WTC11 (cell line): ENCODE data around the gene KLK6. TPM values are rescaled to one million over a fixed set of nuclear protein-coding genes. Genes with fewer than 3 reads are reported as not detected.

Experiments used
- ATAC-seq: fragments of 200-7000 bp; cut with Tn5 transposase; 2 replicates; pipeline ENCODE4 v1.10.0; 2021; ENCODE audit warnings: mild to moderate bottlenecking, moderate library complexity
- CTCF ChIA-PET: fragments of 300-600 bp; sonication (Branson Sonifier 250); formaldehyde crosslinking; loops from one replicate; lab custom pipeline; 2021; ENCODE audit warnings: antibody characterized with exemption; lab: Charles Lee
- POLR2A ChIA-PET: fragments of 350-600 bp; sonication (Branson Sonifier 250); formaldehyde crosslinking; loops from one replicate; lab custom pipeline; 2021; ENCODE audit warnings: antibody characterized with exemption; lab: Charles Lee
- DNase-seq: peaks from one replicate; pipeline ENCODE4 v3.0.0; 2021; ENCODE audit warnings: low spot score
- H3K27ac Mint-ChIP-seq: 2 replicates; pipeline ENCODE4 v1.8.0; 2021; ENCODE audit warnings: mixed read lengths
- H3K27me3 Mint-ChIP-seq: 2 replicates; pipeline ENCODE4 v1.8.0; 2021; ENCODE audit warnings: low read depth, mild to moderate bottlenecking, moderate library complexity, mixed read lengths
- H3K36me3 Mint-ChIP-seq: 2 replicates; pipeline ENCODE4 v1.8.0; 2021; ENCODE audit warnings: mixed read lengths
- H3K4me1 Mint-ChIP-seq: 2 replicates; pipeline ENCODE4 v1.8.0; 2022; ENCODE audit warnings: mixed read lengths
- H3K4me3 Mint-ChIP-seq: 2 replicates; pipeline ENCODE4 v1.8.0; 2021; ENCODE audit warnings: mild to moderate bottlenecking, moderate library complexity, mixed read lengths
- H3K9me3 Mint-ChIP-seq: 2 replicates; pipeline ENCODE4 v1.8.0; 2021; ENCODE audit warnings: mixed read lengths
- ATF1 ChIP-seq: sonication (generic); formaldehyde crosslinking; IDR thresholded peaks from 2 replicates; pipeline ENCODE4 v1.8.1; 2023; ENCODE audit warnings: mild to moderate bottlenecking, moderate library complexity, missing genetic modification reagents
- CREB1 ChIP-seq: sonication (generic); formaldehyde crosslinking; IDR thresholded peaks from 2 replicates; pipeline ENCODE4 v1.8.0; 2023; ENCODE audit warnings: mild to moderate bottlenecking, missing genetic modification reagents
- FOXJ3 ChIP-seq: sonication (generic); formaldehyde crosslinking; IDR thresholded peaks from 2 replicates; pipeline ENCODE4 v1.9.0; 2021; ENCODE audit warnings: missing genetic modification reagents, mild to moderate bottlenecking, borderline replicate concordance
- FOXK1 ChIP-seq: sonication (generic); formaldehyde crosslinking; IDR thresholded peaks from 2 replicates; pipeline ENCODE4 v1.8.0; 2022; ENCODE audit warnings: mild to moderate bottlenecking, moderate library complexity, missing genetic modification reagents
- GTF2I ChIP-seq: fragments of 250-450 bp; sonication (Bioruptor Pico); conservative IDR thresholded peaks from 2 replicates; pipeline ENCODE4 v1.4.0; 2021; ENCODE audit warnings: mild to moderate bottlenecking
- JUN ChIP-seq: sonication (generic); formaldehyde crosslinking; IDR thresholded peaks from 2 replicates; pipeline ENCODE4 v1.8.0; 2023; ENCODE audit warnings: mild to moderate bottlenecking, missing genetic modification reagents
- MXD4 ChIP-seq: fragments of 250-450 bp; sonication (Bioruptor Pico); IDR thresholded peaks from 2 replicates; pipeline ENCODE4 v1.8.0; 2021; ENCODE audit warnings: mild to moderate bottlenecking, moderate library complexity, borderline replicate concordance
- NFE2L1 ChIP-seq: sonication (generic); formaldehyde crosslinking; IDR thresholded peaks from 2 replicates; pipeline ENCODE4 v1.8.1; 2023; ENCODE audit warnings: missing genetic modification reagents
- NFYB ChIP-seq: sonication (generic); formaldehyde crosslinking; conservative IDR thresholded peaks from 2 replicates; pipeline ENCODE4 v1.8.0; 2022; ENCODE audit warnings: low read depth, missing genetic modification reagents
- ZNF138 ChIP-seq: sonication (generic); formaldehyde crosslinking; conservative IDR thresholded peaks from 2 replicates; pipeline ENCODE4 v1.8.1; 2022; ENCODE audit warnings: mild to moderate bottlenecking, moderate library complexity, missing genetic modification reagents
- ZNF423 ChIP-seq: fragments of 250-450 bp; sonication (Bioruptor Pico); IDR thresholded peaks from 2 replicates; pipeline ENCODE4 v2.1.2; 2022; ENCODE audit warnings: mild to moderate bottlenecking, moderate library complexity
- total RNA-seq: library from RNA; stranded (reverse); gene quantifications from 3 replicates; pipeline ENCODE4 v1.2.3, GENCODE V29; 2021
- TF ChIP-seq, protein P1 (sequence below): sonication (generic); formaldehyde crosslinking; IDR thresholded peaks from 2 replicates; pipeline ENCODE4 v1.8.0; 2022; ENCODE audit warnings: mild to moderate bottlenecking, missing genetic modification reagents
- TF ChIP-seq, protein P2 (sequence below): fragments of 250-450 bp; sonication (Bioruptor Pico); IDR thresholded peaks from 2 replicates; pipeline ENCODE4 v1.8.0; 2021; ENCODE audit warnings: mild to moderate bottlenecking
- TF ChIP-seq, protein P3 (sequence below): sonication (generic); formaldehyde crosslinking; conservative IDR thresholded peaks from 2 replicates; pipeline ENCODE4 v1.8.1; 2022; ENCODE audit warnings: mild to moderate bottlenecking, missing genetic modification reagents
- TF ChIP-seq, protein P4 (sequence below): fragments of 200-600 bp; IDR thresholded peaks from 2 replicates; pipeline ENCODE4 v1.8.0; 2022; ENCODE audit warnings: antibody characterized with exemption
- TF ChIP-seq, protein P5 (sequence below): sonication (generic); formaldehyde crosslinking; IDR thresholded peaks from 2 replicates; pipeline ENCODE4 v1.8.1; 2023; ENCODE audit warnings: mild to moderate bottlenecking, missing genetic modification reagents
- TF ChIP-seq, protein P6 (sequence below): sonication (generic); formaldehyde crosslinking; IDR thresholded peaks from 2 replicates; pipeline ENCODE4 v1.8.1; 2023; ENCODE audit warnings: mild to moderate bottlenecking, missing genetic modification reagents, moderate library complexity
- TF ChIP-seq, protein P7 (sequence below): fragments of 250-450 bp; sonication (Bioruptor Pico); IDR thresholded peaks from 2 replicates; pipeline ENCODE4 v2.1.2; 2022; ENCODE audit warnings: mild to moderate bottlenecking, moderate library complexity
- TF ChIP-seq, protein P8 (sequence below): sonication (generic); formaldehyde crosslinking; IDR thresholded peaks from 2 replicates; pipeline ENCODE4 v1.8.0; 2023; ENCODE audit warnings: missing genetic modification reagents

The KLK6 gene
- total RNA-seq, 1 experiment from 2014 or later, result 0.52 TPM

DNA sequence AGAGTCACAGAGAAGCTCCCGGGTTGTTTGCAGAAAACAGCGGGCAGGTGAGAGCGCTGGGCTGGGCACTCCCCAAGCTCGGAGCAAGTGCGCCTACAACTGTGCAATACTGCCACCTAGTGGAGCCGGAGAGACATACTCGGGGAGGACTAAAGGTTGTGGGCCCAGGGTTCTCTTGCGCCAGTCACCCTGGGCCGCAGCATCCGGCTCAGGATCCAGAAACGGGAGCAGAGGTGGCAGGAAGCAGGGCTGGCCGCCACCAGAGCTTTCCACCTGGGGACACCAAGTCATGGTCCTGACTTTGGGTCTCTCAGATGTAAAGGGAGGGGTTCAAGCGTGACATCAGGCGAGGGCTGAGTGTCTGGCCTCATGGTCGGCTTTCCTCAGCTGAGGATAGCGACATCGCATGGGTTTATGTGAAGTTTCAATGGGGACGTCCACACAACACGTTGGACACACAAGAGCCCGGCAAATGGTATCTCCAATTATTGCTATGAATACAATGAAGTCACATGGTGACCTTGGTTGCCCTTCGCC lies 47.0 kb downstream of the KLK6 start (continued):
- no peak for TF ChIP-seq ZNF138
- TF ChIP-seq NFE2L1 (CRISPR knock-in tag), result no peak
- TF ChIP-seq FOXK1 (CRISPR knock-in tag), result no peak
- no peak for TF ChIP-seq CREB1 (CRISPR knock-in tag)
- TF ChIP-seq, protein P1, sequence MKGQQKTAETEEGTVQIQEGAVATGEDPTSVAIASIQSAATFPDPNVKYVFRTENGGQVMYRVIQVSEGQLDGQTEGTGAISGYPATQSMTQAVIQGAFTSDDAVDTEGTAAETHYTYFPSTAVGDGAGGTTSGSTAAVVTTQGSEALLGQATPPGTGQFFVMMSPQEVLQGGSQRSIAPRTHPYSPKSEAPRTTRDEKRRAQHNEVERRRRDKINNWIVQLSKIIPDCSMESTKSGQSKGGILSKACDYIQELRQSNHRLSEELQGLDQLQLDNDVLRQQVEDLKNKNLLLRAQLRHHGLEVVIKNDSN (CRISPR knock-in tag), result no peak
- TF ChIP-seq, protein P2, sequence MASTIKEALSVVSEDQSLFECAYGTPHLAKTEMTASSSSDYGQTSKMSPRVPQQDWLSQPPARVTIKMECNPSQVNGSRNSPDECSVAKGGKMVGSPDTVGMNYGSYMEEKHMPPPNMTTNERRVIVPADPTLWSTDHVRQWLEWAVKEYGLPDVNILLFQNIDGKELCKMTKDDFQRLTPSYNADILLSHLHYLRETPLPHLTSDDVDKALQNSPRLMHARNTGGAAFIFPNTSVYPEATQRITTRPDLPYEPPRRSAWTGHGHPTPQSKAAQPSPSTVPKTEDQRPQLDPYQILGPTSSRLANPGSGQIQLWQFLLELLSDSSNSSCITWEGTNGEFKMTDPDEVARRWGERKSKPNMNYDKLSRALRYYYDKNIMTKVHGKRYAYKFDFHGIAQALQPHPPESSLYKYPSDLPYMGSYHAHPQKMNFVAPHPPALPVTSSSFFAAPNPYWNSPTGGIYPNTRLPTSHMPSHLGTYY, result no peak
- TF ChIP-seq, all 79 proteins: peak for 2

DNA sequence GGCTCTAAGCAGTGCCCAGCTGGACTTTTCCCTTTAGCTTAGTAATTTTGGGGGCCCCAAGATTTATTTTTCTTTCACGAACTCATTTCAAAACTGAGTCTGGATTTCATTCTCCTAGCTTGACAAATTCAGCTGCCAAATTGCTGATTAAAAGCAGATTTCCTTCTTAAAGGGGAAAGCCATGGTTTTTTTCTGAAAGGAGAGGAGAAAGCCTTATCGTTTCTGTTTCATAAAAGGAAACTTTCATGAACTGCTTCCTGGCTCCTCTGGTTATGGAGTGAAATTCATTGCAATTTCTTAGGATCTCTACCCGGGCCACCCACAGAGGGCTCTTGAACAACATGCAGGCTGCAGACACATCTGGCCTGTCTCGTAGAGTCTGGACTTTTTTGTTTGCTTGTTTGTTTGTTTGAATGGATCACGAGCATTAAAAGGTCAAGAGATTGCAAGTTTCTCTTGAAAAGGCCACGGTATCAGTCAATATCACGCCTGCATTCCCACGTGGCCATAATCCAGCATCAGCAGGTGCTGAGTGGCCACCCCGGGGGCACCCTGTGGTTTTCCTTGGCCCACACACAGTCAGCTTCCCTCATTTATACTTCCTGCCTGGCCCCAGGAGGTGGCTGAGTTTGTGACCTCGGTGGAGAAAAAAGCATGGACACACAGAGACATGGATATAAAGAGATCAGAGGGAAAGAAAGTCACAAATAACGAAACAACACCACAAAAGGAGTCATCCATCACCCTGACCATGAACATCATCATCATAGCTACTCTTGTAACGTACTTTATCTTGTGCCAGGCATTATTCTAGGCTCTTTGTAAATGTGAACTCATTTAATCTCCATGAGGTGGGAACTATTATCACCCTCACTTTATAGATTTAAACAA lies 47.7 kb downstream of the KLK6 start:
- ChIA-PET CTCF (interaction anchor here (0.6 to 6.9 kb wide), 58 partner anchors 10 to 384 kb away, joined by 3 to 84 read pairs (median 5); partner anchors contain the start of genes ACP4, KLK13, KLK3 and KLK4), POLR2A (interaction anchor here (1.0 kb wide), 2 partner anchors 99 to 127 kb away, joined by 3 to 5 read pairs; no protein-coding TSS in a partner anchor)
- peak overlapping the region; percentile 34; the same call in 1 of the 2 replicates for H3K27ac Mint-ChIP-seq
- no peak for DNase-seq
- peaks cover 14% of the 10 kb centered on the region for H3K27me3 Mint-ChIP-seq
- no peaks in the 10 kb centered on the region for H3K36me3 Mint-ChIP-seq
- peaks cover 13% of the 10 kb centered on the region for H3K4me1 Mint-ChIP-seq
- ATAC-seq, result peak; percentile 11
- no peaks in the 10 kb centered on the region for H3K9me3 Mint-ChIP-seq
- H3K4me3 Mint-ChIP-seq, result peak overlapping the region; percentile 18
- TF ChIP-seq, protein P3, sequence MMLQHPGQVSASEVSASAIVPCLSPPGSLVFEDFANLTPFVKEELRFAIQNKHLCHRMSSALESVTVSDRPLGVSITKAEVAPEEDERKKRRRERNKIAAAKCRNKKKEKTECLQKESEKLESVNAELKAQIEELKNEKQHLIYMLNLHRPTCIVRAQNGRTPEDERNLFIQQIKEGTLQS (CRISPR knock-in tag), result no peak
- TF ChIP-seq ZNF423 (CRISPR knock-in tag) (peak; percentile 80), JUN (no peak)
- TF ChIP-seq, protein P4, sequence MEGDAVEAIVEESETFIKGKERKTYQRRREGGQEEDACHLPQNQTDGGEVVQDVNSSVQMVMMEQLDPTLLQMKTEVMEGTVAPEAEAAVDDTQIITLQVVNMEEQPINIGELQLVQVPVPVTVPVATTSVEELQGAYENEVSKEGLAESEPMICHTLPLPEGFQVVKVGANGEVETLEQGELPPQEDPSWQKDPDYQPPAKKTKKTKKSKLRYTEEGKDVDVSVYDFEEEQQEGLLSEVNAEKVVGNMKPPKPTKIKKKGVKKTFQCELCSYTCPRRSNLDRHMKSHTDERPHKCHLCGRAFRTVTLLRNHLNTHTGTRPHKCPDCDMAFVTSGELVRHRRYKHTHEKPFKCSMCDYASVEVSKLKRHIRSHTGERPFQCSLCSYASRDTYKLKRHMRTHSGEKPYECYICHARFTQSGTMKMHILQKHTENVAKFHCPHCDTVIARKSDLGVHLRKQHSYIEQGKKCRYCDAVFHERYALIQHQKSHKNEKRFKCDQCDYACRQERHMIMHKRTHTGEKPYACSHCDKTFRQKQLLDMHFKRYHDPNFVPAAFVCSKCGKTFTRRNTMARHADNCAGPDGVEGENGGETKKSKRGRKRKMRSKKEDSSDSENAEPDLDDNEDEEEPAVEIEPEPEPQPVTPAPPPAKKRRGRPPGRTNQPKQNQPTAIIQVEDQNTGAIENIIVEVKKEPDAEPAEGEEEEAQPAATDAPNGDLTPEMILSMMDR, result no peak
- TF ChIP-seq, protein P5, sequence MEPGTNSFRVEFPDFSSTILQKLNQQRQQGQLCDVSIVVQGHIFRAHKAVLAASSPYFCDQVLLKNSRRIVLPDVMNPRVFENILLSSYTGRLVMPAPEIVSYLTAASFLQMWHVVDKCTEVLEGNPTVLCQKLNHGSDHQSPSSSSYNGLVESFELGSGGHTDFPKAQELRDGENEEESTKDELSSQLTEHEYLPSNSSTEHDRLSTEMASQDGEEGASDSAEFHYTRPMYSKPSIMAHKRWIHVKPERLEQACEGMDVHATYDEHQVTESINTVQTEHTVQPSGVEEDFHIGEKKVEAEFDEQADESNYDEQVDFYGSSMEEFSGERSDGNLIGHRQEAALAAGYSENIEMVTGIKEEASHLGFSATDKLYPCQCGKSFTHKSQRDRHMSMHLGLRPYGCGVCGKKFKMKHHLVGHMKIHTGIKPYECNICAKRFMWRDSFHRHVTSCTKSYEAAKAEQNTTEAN (CRISPR knock-in tag), result no peak
- TF ChIP-seq, protein P6, sequence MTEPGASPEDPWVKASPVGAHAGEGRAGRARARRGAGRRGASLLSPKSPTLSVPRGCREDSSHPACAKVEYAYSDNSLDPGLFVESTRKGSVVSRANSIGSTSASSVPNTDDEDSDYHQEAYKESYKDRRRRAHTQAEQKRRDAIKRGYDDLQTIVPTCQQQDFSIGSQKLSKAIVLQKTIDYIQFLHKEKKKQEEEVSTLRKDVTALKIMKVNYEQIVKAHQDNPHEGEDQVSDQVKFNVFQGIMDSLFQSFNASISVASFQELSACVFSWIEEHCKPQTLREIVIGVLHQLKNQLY (CRISPR knock-in tag), result no peak

DNA sequence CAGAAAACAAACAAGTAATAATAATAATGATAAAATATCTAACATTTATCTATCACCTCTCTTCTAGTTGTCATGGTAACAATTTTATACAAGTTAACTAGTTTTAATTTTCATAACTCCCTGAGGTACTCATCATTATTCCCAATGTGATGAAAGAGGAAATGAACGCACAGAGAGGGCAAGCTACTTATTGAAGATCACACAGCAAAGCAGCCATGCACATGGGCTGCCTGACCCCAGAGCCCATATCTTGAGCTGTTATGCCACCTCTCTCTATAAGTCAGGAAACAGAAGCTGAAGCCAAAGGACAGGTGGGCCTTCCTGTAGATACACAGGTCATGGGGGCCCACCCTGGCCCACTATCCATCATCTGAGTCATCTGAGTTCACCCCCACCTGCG lies 53.3 kb downstream of the KLK6 start:
- ChIA-PET POLR2A (no interaction called here), CTCF (no interaction called here)
- ATAC-seq (no peak), DNase-seq (no peak)
- no peak overlapping the region for H3K27ac Mint-ChIP-seq
- H3K4me3 Mint-ChIP-seq, result no peak overlapping the region
- peaks cover 4% of the 10 kb centered on the region; the same call in 1 of the 2 replicates for H3K4me1 Mint-ChIP-seq
- H3K36me3 Mint-ChIP-seq, result no peaks in the 10 kb centered on the region
- H3K27me3 Mint-ChIP-seq, result peaks cover 10% of the 10 kb centered on the region
- no peaks in the 10 kb centered on the region for H3K9me3 Mint-ChIP-seq
- TF ChIP-seq, protein P7, sequence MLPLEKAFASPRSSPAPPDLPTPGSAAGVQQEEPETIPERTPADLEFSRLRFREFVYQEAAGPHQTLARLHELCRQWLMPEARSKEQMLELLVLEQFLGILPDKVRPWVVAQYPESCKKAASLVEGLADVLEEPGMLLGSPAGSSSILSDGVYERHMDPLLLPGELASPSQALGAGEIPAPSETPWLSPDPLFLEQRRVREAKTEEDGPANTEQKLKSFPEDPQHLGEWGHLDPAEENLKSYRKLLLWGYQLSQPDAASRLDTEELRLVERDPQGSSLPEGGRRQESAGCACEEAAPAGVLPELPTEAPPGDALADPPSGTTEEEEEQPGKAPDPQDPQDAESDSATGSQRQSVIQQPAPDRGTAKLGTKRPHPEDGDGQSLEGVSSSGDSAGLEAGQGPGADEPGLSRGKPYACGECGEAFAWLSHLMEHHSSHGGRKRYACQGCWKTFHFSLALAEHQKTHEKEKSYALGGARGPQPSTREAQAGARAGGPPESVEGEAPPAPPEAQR (CRISPR knock-in tag), result no peak
- TF ChIP-seq ZNF138 (no peak), FOXJ3 (CRISPR knock-in tag) (no peak), MXD4 (no peak), GTF2I (CRISPR knock-in tag) (no peak), NFYB (CRISPR knock-in tag) (no peak), ATF1 (no peak)
- TF ChIP-seq, protein P2, result no peak
- TF ChIP-seq, protein P8, sequence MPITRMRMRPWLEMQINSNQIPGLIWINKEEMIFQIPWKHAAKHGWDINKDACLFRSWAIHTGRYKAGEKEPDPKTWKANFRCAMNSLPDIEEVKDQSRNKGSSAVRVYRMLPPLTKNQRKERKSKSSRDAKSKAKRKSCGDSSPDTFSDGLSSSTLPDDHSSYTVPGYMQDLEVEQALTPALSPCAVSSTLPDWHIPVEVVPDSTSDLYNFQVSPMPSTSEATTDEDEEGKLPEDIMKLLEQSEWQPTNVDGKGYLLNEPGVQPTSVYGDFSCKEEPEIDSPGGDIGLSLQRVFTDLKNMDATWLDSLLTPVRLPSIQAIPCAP, result no peak
